Skeletal muscle tissue (tissue), 4 donors: ENCODE data around the gene INPP5A. TPM values are rescaled to one million over a fixed set of nuclear protein-coding genes. Genes with fewer than 3 reads are reported as not detected.
A peak's percentile ranks its signal among the peaks of the same experiment; 100 is the strongest.

Experiments
- H3K27ac ChIP-seq: one replicate; pipeline ENCODE4 v1.7.0; 2013; ENCODE audit warnings: mild to moderate bottlenecking, low read depth, low read length, inconsistent platforms
- H3K27me3 ChIP-seq, 3 donors: one replicate each; pipeline ENCODE4 v1.7.0; 2013; ENCODE audit warnings: low read length in 3 of 3; ENCODE audit not compliant: control insufficient read depth in 3 of 3, insufficient read depth in 3 of 3
- H3K36me3 ChIP-seq, 3 donors: one replicate each; pipeline ENCODE4 v1.7.0; 2013; ENCODE audit warnings: low read length in 3 of 3; ENCODE audit not compliant: control insufficient read depth in 3 of 3, insufficient read depth in 3 of 3
- H3K4me1 ChIP-seq, 3 donors: one replicate each; pipeline ENCODE4 v1.7.0; 2013; ENCODE audit warnings: low read length in 3 of 3, mild to moderate bottlenecking in 3 of 3; ENCODE audit not compliant: control insufficient read depth in 3 of 3, insufficient read depth in 3 of 3
- H3K4me3 ChIP-seq, 3 donors: one replicate each; pipeline ENCODE4 v1.7.0; 2013; ENCODE audit warnings: low read length in 3 of 3
- H3K9ac ChIP-seq, 3 donors: one replicate each; pipeline ENCODE4 v1.7.0; 2013; ENCODE audit warnings: low read length in 3 of 3, mild to moderate bottlenecking in 3 of 3, moderate library complexity in 2 of 3, low read depth in 1 of 3
- H3K9me3 ChIP-seq, 3 donors: one replicate each; pipeline ENCODE4 v1.7.0; 2013; ENCODE audit warnings: low read length in 3 of 3; ENCODE audit not compliant: control insufficient read depth in 3 of 3
- total RNA-seq: library from RNA; depleted of rRNA; stranded (reverse); fragments of >200 nt; gene quantifications from one replicate; pipeline ENCODE4 v1.2.3, GENCODE V29; 2014
- donor health status: Osteomylitis.

The INPP5A gene
- total RNA-seq, 1 donor from 2014 or later = 50.6 TPM

DNA sequence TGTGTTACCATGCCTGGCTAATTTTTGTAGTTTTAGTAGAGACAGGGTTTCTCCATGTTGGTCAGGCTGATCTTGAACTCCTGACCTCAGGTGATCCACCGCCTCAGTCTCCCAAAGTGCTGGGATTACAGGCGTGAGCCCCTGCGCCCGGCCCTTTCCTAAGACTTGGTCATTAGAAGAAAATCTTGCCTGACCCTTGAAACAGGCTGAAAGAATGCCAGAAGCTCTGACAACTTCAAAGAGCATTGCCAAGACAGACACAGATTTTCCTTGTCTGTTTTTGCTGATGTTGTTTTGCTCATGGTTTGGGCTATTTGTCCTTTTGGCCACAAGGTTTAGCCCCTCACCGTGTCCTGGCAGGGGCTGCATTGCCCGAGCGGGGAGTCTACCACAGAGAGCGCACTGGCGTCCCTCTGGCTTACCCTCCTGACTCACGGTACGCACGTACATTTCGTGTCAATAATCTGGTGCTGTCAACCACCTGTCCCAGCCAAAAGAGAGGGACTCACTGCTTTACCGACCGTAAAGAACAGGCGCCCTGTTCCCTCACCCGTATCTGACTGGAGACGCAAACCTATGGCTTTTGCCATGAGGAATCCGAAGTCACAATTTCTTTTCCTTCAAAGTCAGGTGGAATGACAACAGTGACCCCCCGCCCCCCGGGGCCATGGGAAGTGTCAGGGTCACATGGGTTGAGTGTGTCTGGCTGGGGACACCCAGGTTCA, 10.1 kb upstream of the INPP5A start:
- no peak overlapping the region for H3K27ac ChIP-seq

DNA sequence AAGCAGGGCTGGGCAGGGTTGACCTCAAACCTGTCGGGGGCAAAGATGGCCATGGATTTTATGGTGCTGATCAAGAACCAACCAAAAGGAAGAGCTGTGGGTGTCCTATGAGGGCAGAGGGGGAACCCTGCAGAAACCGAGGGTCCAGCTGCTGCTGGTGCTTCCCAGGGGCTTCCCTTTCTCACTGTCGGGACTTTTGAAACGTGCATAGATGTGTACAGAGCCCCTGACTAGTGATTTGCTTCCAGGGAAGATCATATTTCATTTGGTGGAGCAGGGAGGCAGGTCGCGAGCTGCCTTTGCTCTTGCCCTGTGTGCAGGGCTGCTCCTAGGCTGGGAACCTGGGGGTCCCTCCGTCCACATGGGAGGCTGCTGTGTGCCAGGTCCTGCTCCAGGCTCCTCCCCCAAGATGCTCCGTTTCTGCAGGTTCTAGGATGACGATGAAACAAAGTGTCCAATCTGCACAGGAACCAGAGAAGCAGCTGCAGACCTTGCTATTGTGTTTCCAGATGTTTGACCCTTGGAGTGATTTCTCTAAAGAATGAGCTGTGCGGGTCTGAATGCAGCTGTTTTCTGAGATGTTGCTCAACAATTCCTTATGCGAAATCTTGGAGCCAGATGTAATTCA, 9.4 kb upstream of the INPP5A start:
- no peaks in the 10 kb centered on the region for H3K9me3 ChIP-seq

More for the DNA sequence above, 10.1 kb upstream of the INPP5A start:
- peak overlapping the region in 2 of 3 donors; percentile 3 to 16 for H3K9ac ChIP-seq
- peaks cover 6 to 37% (median 32%) of the 10 kb centered on the region in 3 donors for H3K27me3 ChIP-seq
- no peaks in the 10 kb centered on the region for H3K36me3 ChIP-seq
- H3K4me1 ChIP-seq = peaks cover 14 to 16% (median 15%) of the 10 kb centered on the region in 3 donors
- peak overlapping the region in 1 of 3 donors; percentile 51 for H3K4me3 ChIP-seq
- no peaks in the 10 kb centered on the region for H3K9me3 ChIP-seq

DNA sequence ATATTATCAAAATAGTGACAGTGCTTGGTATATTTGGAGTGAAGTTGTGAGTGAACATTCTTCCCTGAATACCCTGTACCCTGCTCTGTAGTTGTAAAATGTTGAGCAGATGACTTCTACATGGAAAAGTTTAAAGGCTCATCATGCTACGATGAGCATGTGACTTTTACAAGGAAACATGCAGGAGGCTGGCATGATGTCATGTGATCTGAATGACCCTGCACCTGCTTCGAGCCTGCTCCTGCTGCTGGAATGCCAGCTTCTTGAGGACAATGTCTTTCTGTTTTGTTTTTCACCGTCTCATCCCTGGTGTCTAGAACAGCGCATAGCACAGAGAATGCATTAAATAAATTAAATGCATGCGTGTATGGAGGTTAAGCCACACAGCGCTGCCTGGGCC, 5.4 kb upstream of the INPP5A start:
- no peaks in the 10 kb centered on the region for H3K9me3 ChIP-seq
- peaks cover 6 to 41% (median 32%) of the 10 kb centered on the region in 3 donors for H3K27me3 ChIP-seq
- peaks cover 27 to 46% (median 32%) of the 10 kb centered on the region in 3 donors for H3K4me1 ChIP-seq
- H3K36me3 ChIP-seq = peaks cover 0 to 2% (median 0%) of the 10 kb centered on the region in 3 donors
- H3K27ac ChIP-seq = no peak overlapping the region
- H3K4me3 ChIP-seq = no peak overlapping the region
- no peak overlapping the region for H3K9ac ChIP-seq

More for the DNA sequence above, 9.4 kb upstream of the INPP5A start:
- Histone ChIP-seq H3K4me3 (no peak overlapping the region), H3K27ac (no peak overlapping the region), H3K27me3 (peaks cover 6 to 41% (median 32%) of the 10 kb centered on the region in 3 donors), H3K4me1 (peaks cover 12 to 16% (median 14%) of the 10 kb centered on the region in 3 donors), H3K36me3 (no peaks in the 10 kb centered on the region), H3K9ac (no peak overlapping the region)

DNA sequence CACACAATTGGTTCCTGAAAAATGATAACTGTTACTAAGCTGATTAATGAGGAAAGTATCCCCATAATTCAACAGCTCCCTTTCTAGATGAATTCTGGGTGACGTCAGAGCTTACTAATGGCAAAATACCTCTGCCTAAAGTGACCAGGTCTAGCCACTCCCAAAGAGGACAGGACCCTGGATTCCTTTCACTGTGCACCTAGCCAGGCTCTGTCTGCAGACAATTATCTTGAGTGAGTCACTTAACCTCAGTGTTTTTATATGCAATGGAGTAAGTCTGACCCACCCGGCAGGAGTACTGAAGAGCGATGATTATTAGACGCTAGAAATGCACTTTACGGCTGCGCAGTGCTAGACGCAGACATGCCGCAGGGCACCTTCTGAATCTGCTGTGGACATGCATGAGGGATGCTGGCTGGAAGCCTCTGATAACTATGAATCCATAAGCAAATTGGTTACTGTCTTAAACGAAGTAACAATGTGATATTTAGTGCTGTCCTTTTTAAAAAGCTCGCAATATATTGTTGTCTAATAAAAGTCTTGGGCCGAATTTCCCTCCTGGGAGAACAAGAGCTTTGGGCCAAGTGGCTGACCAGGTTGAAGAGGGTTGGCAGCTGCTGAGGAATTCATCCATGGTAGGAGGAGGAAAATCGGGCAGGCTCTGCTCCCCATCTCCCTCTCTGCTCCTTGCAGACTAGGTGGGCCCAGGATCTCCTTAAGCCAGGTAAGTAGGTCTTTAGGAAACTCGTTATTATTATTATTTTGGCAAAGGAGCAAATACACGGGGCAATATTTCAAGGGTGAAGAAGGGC, 4.6 kb upstream of the INPP5A start:
- no peak overlapping the region for H3K9ac ChIP-seq
- no peak overlapping the region for H3K4me3 ChIP-seq
- H3K36me3 ChIP-seq = peaks cover 0 to 2% (median 0%) of the 10 kb centered on the region in 3 donors
- H3K27ac ChIP-seq = no peak overlapping the region
- H3K4me1 ChIP-seq = peaks cover 20 to 39% (median 27%) of the 10 kb centered on the region in 3 donors
- no peaks in the 10 kb centered on the region for H3K9me3 ChIP-seq
- peaks cover 4 to 34% (median 25%) of the 10 kb centered on the region in 3 donors for H3K27me3 ChIP-seq

DNA sequence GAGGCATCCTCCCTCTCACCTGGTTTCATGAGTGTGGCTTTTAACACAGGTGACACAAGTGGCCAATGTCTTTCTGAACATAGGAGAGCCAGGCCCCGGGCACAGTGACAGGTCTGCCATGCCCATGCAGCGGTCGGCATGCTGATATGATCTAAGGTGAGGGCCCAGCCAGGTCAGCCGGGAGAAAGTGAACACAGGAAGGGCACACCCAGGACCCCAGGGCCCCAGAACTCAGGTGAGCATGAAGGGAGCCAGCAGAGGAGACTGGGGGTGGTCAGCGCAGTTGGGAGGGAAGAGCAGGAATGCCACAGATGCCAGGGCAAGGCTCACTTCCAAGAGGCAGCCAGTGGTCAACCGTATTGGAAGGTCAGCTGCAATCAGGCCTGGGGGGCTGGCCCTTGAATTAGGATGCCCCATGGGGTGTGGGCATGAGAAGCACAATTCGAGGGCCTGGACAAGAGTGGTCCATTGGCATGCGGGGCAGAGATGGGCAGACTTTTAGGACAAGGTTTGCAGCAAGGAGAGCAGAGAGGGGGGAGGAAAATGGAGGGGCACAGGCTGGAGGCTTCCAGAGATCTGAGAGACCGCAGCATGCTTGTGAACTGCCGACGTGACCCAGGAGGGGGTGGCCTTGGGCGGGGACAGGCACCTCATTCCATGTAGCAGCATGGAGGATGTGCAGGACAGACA, 3.9 kb upstream of the INPP5A start:
- peaks cover 0 to 26% (median 18%) of the 10 kb centered on the region in 3 donors for H3K27me3 ChIP-seq
- peak overlapping the region in 1 of 3 donors; percentile 40 for H3K9ac ChIP-seq
- peaks cover 20 to 39% (median 26%) of the 10 kb centered on the region in 3 donors for H3K4me1 ChIP-seq
- peaks cover 0 to 2% (median 0%) of the 10 kb centered on the region in 3 donors for H3K36me3 ChIP-seq
- no peak overlapping the region for H3K4me3 ChIP-seq
- no peaks in the 10 kb centered on the region for H3K9me3 ChIP-seq
- no peak overlapping the region for H3K27ac ChIP-seq

DNA sequence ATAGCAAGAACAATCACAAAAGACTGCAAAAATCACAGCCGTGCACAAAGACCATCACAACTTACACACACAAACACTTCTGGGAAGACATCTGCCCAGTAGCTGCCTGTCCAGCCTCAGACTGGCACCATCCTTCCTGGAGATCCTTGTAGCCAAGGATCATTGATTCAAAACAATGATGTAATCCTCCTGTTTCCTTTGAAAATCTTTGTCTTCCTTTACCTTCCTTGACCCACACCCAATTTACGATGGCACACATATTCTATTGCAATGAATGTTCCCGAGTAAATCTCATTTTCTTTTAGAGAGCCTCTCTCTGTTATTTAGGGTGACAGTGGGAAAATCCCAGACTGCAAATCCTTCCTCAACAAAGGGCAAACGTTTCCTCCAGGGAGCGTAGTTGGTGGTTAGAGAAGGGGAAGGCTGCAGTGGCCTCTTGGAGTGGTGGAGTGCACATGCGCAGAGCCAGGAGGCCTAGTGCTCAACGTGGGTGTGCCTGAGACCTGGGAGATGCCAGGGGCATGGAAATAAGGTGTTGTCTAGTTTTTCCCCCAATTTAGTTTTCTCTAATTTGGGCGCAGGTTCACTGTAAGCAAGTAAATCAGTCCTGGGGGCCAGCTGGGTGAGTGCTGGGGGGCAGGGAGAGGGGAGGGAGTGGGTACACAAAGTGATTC, 3.1 kb upstream of the INPP5A start:
- Histone ChIP-seq H3K9me3 (no peaks in the 10 kb centered on the region), H3K9ac (no peak overlapping the region), H3K4me3 (no peak overlapping the region), H3K27me3 (peaks cover 0 to 20% (median 12%) of the 10 kb centered on the region in 3 donors), H3K4me1 (peaks cover 28 to 47% (median 34%) of the 10 kb centered on the region in 3 donors), H3K27ac (no peak overlapping the region), H3K36me3 (peaks cover 0 to 2% (median 0%) of the 10 kb centered on the region in 3 donors)

DNA sequence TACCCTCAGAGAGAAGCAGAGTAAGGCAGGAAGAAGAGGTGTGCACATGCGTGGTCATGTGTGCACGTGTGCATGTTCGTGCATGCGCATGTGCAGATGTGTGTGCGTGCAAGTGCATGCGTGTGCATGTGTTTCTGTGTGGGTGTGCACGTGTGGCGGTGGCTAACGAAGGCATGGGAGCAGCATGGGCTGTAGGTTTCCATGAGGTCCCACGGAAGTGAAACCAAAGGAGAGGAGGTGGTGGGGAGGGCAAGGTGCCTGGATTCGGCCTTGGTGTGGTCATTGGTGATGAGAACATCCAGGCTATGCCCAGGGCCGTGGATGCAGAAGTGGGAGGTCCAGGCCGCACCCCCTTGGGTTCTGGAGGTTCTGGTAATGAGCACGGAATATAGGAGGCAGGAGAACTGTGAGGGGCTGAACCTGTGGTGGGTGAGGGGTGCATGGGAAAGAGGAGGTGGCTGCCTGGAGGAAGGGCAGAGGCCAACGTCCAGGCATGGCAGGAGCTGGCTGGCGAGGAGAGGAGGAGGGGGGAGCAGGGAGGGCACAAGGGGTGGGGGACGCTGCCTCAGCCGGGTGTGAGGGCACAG, 2.4 kb upstream of the INPP5A start:
- H3K4me3 ChIP-seq = no peak overlapping the region
- no peak overlapping the region for H3K9ac ChIP-seq
- no peaks in the 10 kb centered on the region for H3K9me3 ChIP-seq
- no peak overlapping the region for H3K27ac ChIP-seq
- H3K4me1 ChIP-seq = peaks cover 35 to 54% (median 41%) of the 10 kb centered on the region in 3 donors
- H3K36me3 ChIP-seq = peaks cover 0 to 2% (median 0%) of the 10 kb centered on the region in 3 donors
- H3K27me3 ChIP-seq = peaks cover 0 to 16% (median 7%) of the 10 kb centered on the region in 3 donors

DNA sequence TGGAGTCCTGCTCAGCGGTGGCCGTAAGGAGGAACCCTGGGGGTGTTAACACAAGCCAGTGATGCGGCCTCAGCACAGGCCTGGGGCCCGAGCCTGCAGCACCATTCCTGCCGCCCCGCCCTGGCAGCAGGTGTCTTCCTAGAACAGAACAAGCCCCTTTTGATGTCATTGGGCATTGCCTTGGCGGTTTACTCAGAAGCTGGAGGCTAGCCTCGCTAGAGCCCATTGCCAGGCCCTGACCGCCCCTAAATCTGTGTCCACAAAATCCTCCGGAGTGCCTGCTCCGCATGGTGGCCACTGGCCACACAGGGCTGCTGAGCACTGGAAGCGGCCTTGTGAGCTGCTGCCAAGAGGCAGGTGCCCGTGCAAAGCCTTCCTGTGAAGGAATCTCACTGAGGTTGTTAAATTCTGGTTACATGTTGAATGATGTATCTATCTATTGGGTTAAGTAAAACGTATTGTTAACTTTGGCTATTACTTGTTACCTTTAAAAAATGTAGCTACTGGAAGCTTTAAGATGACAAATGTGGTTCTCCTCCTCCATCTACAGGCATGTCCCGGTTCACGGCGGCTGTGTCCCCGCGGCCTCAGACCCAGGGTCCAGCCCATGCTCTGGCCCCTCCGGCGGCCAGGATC, 1.2 kb upstream of the INPP5A start:
- H3K9me3 ChIP-seq = no peaks in the 10 kb centered on the region
- peak overlapping the region; percentile 71 to 77 (median 74) for H3K4me3 ChIP-seq
- peaks cover 47 to 66% (median 53%) of the 10 kb centered on the region in 3 donors for H3K4me1 ChIP-seq
- H3K36me3 ChIP-seq = peaks cover 0 to 2% (median 0%) of the 10 kb centered on the region in 3 donors
- H3K27ac ChIP-seq = peak overlapping the region; percentile 69
- peak overlapping the region; percentile 74 to 88 (median 74) for H3K9ac ChIP-seq
- peaks cover 0 to 12% (median 0%) of the 10 kb centered on the region in 3 donors for H3K27me3 ChIP-seq
